ENCODE results near the gene EVI5. TPM values are rescaled to one million over a fixed set of nuclear protein-coding genes. Genes with fewer than 3 reads are reported as not detected.

Gene EVI5
- 10 to 100 TPM; 20.8 to 29.0 TPM for total RNA-seq
- polyA plus RNA-seq (2013, experiment 1 of 2) = 13.3 TPM
- polyA plus RNA-seq (2013, experiment 2 of 2) = 14.2 TPM
- long read RNA-seq, experiment 1, partial matches to known transcripts = 0 of 4 reads
- long read RNA-seq, experiment 1, other reads (novel, unspliced or antisense) = 4 of 4 reads
- long read RNA-seq, experiment 2, partial matches to known transcripts = 2 of 24 reads
- long read RNA-seq, experiment 2, other reads (novel, unspliced or antisense) = 22 of 24 reads
- long read RNA-seq, experiment 3, partial matches to known transcripts = 6 of 17 reads
- long read RNA-seq, experiment 3, other reads (novel, unspliced or antisense) = 11 of 17 reads
- long read RNA-seq, experiment 4, partial matches to known transcripts = 8 of 12 reads
- long read RNA-seq, experiment 4, other reads (novel, unspliced or antisense) = 4 of 12 reads

- no peaks in the 10 kb centered on the region for H3K9me3 ChIP-seq (ENCODE audit: control insufficient read depth, low read length)
- H3K36me3 Mint-ChIP-seq (ENCODE audit: low read depth) = peaks cover 13% of the 10 kb centered on the region
- no peaks in the 10 kb centered on the region for H3K4me1 ChIP-seq (ENCODE audit: control insufficient read depth, insufficient read depth, low read length)
- peak within 1 kb of the TSS; percentile 92 for H3K4me3 ChIP-seq (ENCODE audit: low read length)
- peak; percentile 99 for DNase-seq
- peak within 1 kb of the TSS; percentile 87 for H3K9ac ChIP-seq (ENCODE audit: extremely low read depth, low read length, poor library complexity, severe bottlenecking)
- peak within 1 kb of the TSS; percentile 83 for H3K4me3 Mint-ChIP-seq
- 0 to 1% methylated on average over 16 to 94 of the region's 94 CpGs for WGBS, 2 experiments (ENCODE audit: insufficient coverage in 1 of 2, insufficient read length in 1 of 2)
- H3K9me3 Mint-ChIP-seq = peaks cover 4% of the 10 kb centered on the region
- peak within 1 kb of the TSS; percentile 97 for H3K27ac Mint-ChIP-seq
- peaks cover 13% of the 10 kb centered on the region for H3K27me3 Mint-ChIP-seq (ENCODE audit: insufficient read depth)
- H3K36me3 ChIP-seq (ENCODE audit: control insufficient read depth, insufficient read depth, low read length) = peaks cover 3% of the 10 kb centered on the region
- TF ChIP-seq, protein P1, sequence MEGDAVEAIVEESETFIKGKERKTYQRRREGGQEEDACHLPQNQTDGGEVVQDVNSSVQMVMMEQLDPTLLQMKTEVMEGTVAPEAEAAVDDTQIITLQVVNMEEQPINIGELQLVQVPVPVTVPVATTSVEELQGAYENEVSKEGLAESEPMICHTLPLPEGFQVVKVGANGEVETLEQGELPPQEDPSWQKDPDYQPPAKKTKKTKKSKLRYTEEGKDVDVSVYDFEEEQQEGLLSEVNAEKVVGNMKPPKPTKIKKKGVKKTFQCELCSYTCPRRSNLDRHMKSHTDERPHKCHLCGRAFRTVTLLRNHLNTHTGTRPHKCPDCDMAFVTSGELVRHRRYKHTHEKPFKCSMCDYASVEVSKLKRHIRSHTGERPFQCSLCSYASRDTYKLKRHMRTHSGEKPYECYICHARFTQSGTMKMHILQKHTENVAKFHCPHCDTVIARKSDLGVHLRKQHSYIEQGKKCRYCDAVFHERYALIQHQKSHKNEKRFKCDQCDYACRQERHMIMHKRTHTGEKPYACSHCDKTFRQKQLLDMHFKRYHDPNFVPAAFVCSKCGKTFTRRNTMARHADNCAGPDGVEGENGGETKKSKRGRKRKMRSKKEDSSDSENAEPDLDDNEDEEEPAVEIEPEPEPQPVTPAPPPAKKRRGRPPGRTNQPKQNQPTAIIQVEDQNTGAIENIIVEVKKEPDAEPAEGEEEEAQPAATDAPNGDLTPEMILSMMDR (conservative IDR thresholded peaks at IDR 0.05) = peak; percentile 40
- peaks cover 14% of the 10 kb centered on the region for H3K4me1 Mint-ChIP-seq
- H3K27ac ChIP-seq (ENCODE audit: low read depth, low read length) = peak within 1 kb of the TSS; percentile 88
- no peaks in the 10 kb centered on the region for H3K27me3 ChIP-seq (ENCODE audit: control insufficient read depth, insufficient read depth, low read length, poor library complexity, severe bottlenecking)
Measured at GRCh38 chr1:92784639-92785500, at the start of gene EVI5. Gene EVI5 (minus strand): TSS chr1:92785108. CDS start chr1:92736546, 48,562 bp downstream.

DNA sequence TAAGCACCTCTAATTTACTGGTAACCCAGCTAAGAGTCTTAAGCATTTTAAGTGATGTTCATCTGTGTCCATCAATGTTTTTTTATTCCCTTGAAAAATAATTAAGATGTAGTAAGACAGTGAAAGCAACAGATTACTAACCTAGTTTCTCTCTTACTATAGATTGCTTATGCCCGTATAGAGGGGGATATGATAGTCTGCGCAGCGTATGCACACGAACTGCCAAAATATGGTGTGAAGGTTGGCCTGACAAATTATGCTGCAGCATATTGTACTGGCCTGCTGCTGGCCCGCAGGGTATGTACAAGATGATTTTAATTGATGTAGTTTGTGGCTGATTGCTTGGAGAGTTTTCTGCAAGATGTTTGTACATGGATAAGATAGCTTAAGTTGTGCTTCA lies 49.7 kb upstream of the EVI5 start:
- WGBS, 2 experiments (ENCODE audit: insufficient coverage in 1 of 2, insufficient read length in 1 of 2) = 90 to 100% methylated on average over 3 to 5 of the region's 5 CpGs
- Histone ChIP-seq H3K9me3 (ENCODE audit: control insufficient read depth, low read length) (no peaks in the 10 kb centered on the region), H3K27me3 (ENCODE audit: control insufficient read depth, insufficient read depth, low read length, poor library complexity, severe bottlenecking) (no peaks in the 10 kb centered on the region), H3K4me3 (ENCODE audit: low read length) (peak overlapping the region; percentile 100), H3K27ac (ENCODE audit: low read depth, low read length) (no peak overlapping the region), H3K36me3 (ENCODE audit: control insufficient read depth, insufficient read depth, low read length) (peaks cover 70% of the 10 kb centered on the region), H3K4me1 (ENCODE audit: control insufficient read depth, insufficient read depth, low read length) (peaks cover 4% of the 10 kb centered on the region), H3K9ac (ENCODE audit: extremely low read depth, low read length, poor library complexity, severe bottlenecking) (peak overlapping the region; percentile 99)
- no peaks in the 10 kb centered on the region for H3K9me3 Mint-ChIP-seq
- H3K36me3 Mint-ChIP-seq (ENCODE audit: low read depth) = peaks cover 74% of the 10 kb centered on the region
- H3K4me3 Mint-ChIP-seq = peak overlapping the region; percentile 100
- peak overlapping the region; percentile 70 for H3K27ac Mint-ChIP-seq
- TF ChIP-seq, protein P1 (conservative IDR thresholded peaks at IDR 0.05) = no peak
- DNase-seq = no peak
- no peaks in the 10 kb centered on the region for H3K27me3 Mint-ChIP-seq (ENCODE audit: insufficient read depth)
- peaks cover 45% of the 10 kb centered on the region for H3K4me1 Mint-ChIP-seq

DNA sequence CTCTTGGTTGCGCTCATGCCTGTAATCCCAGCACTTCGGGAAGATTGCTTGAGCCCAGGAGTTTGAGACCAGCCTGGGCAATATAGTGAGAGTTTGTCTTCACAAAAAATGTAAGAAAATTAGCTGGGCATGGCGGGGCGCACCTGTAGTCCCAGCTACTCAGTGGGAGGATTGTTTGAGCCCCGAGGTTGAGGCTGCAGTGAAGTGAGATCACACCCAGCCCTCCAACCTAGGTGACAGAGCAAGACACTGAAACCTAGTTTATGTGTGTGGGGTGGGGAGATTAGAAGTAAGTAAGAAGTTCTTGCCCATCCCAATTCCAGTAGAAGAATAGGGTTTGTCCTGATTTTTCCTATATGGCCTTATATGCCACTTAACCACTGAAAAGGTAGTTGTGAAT lies 48.9 kb upstream of the EVI5 start:
- Histone ChIP-seq H3K9ac (ENCODE audit: extremely low read depth, low read length, poor library complexity, severe bottlenecking) (peak overlapping the region; percentile 99), H3K36me3 (ENCODE audit: control insufficient read depth, insufficient read depth, low read length) (peaks cover 63% of the 10 kb centered on the region), H3K9me3 (ENCODE audit: control insufficient read depth, low read length) (no peaks in the 10 kb centered on the region), H3K4me3 (ENCODE audit: low read length) (peak overlapping the region; percentile 100), H3K27ac (ENCODE audit: low read depth, low read length) (no peak overlapping the region), H3K27me3 (ENCODE audit: control insufficient read depth, insufficient read depth, low read length, poor library complexity, severe bottlenecking) (no peaks in the 10 kb centered on the region), H3K4me1 (ENCODE audit: control insufficient read depth, insufficient read depth, low read length) (peaks cover 4% of the 10 kb centered on the region)
- Mint-ChIP-seq H3K4me3 (peak overlapping the region; percentile 100), H3K9me3 (no peaks in the 10 kb centered on the region), H3K36me3 (ENCODE audit: low read depth) (peaks cover 67% of the 10 kb centered on the region), H3K27ac (peak overlapping the region; percentile 58), H3K4me1 (peaks cover 45% of the 10 kb centered on the region), H3K27me3 (ENCODE audit: insufficient read depth) (no peaks in the 10 kb centered on the region)
- WGBS, 2 experiments (ENCODE audit: insufficient coverage in 1 of 2, insufficient read length in 1 of 2) = 86 to 91% methylated on average over 2 to 5 of the region's 5 CpGs
- DNase-seq = no peak
- TF ChIP-seq, protein P1 (conservative IDR thresholded peaks at IDR 0.05) = no peak

All from endodermal cell (in vitro differentiated cells).